K562 (cell line): Measurements from ENCODE around the gene FXN. TPM values are rescaled to one million over a fixed set of nuclear protein-coding genes. Genes with fewer than 3 reads are reported as not detected.

Source experiments
- BHLHE40 ChIP-seq: IDR thresholded peaks from 2 replicates; pipeline ENCODE4 v1.6.1; 2011; ENCODE audit warnings: low read length, improper control_type of control experiment
- DPF2 ChIP-seq: fragments of 450-650 bp; IDR thresholded peaks from 2 replicates; pipeline ENCODE4 v1.6.1; 2016
- EP300 ChIP-seq: IDR thresholded peaks from 2 replicates; pipeline ENCODE4 v1.6.1; 2012; ENCODE audit warnings: low read length, improper control_type of control experiment
- FOXO4 ChIP-seq: fragments of 450-650 bp; formaldehyde crosslinking; IDR thresholded peaks from 2 replicates; pipeline ENCODE4 v1.4.0; 2020; ENCODE audit warnings: mild to moderate bottlenecking, moderate library complexity
- HEY1 ChIP-seq: fragments of 250-450 bp; sonication (Bioruptor Pico); IDR thresholded peaks from 2 replicates; pipeline ENCODE4 v1.5.0; 2020; ENCODE audit warnings: mild to moderate bottlenecking, moderate library complexity, borderline replicate concordance
- JUNB ChIP-seq: fragments of 450-650 bp; formaldehyde crosslinking; conservative IDR thresholded peaks from 2 replicates; pipeline ENCODE4 v1.4.0; 2020; ENCODE audit warnings: mild to moderate bottlenecking
- MAFK ChIP-seq: IDR thresholded peaks from 2 replicates; pipeline ENCODE4 v1.6.1; 2011; ENCODE audit warnings: low read length, improper control_type of control experiment
- NEUROD1 ChIP-seq: fragments of 150-350 bp; IDR thresholded peaks from 2 replicates; pipeline ENCODE4 v1.6.1; 2014; ENCODE audit warnings: borderline replicate concordance, low read length, low read depth; ENCODE audit not compliant: partially characterized antibody
- NR2F6 ChIP-seq: fragments of 450-650 bp; formaldehyde crosslinking; IDR thresholded peaks from 2 replicates; pipeline ENCODE4 v1.4.0; 2020; ENCODE audit warnings: mild to moderate bottlenecking
- POU5F1 ChIP-seq: fragments of 150-350 bp; IDR thresholded peaks from 2 replicates; pipeline ENCODE4 v1.6.1; 2014; ENCODE audit warnings: borderline replicate concordance, low read length, low read depth, mild to moderate bottlenecking; ENCODE audit not compliant: partially characterized antibody
- RBFOX2 ChIP-seq: fragments of 200-400 bp; formaldehyde crosslinking; IDR thresholded peaks from 2 replicates; pipeline ENCODE4 v1.6.1; 2017; ENCODE audit warnings: low read depth, mild to moderate bottlenecking, low read length, moderate library complexity
- RBM39 ChIP-seq: fragments of 200-400 bp; formaldehyde crosslinking; optimal IDR thresholded peaks from 2 replicates; pipeline ENCODE3; 2018; ENCODE audit warnings: low read depth, low read length
- SIX5 ChIP-seq, 2 experiments: IDR thresholded peaks; 2 replicates each; pipeline ENCODE4 v1.6.1; 2011; ENCODE audit warnings: low read length in 2 of 2, borderline replicate concordance in 1 of 2, low read depth in 1 of 2, mild to moderate bottlenecking in 1 of 2, moderate library complexity in 1 of 2; ENCODE audit not compliant: insufficient read depth in 1 of 2
- SPI1 ChIP-seq: IDR thresholded peaks from 2 replicates; pipeline ENCODE4 v1.6.1; 2011; ENCODE audit warnings: low read depth, low read length, control low read depth, borderline replicate concordance
- TFAP4 ChIP-seq: sonication (generic); formaldehyde crosslinking; IDR thresholded peaks from 2 replicates; pipeline ENCODE4 v1.8.0; 2022; ENCODE audit warnings: missing genetic modification reagents, mild to moderate bottlenecking, moderate library complexity, borderline replicate concordance
- USF1 ChIP-seq: sonication (generic); formaldehyde crosslinking; IDR thresholded peaks from 2 replicates; pipeline ENCODE4 v1.9.0; 2022; ENCODE audit warnings: mild to moderate bottlenecking, missing genetic modification reagents
- YBX1 ChIP-seq: fragments of 450-650 bp; IDR thresholded peaks from 2 replicates; pipeline ENCODE4 v1.7.1; 2016; ENCODE audit warnings: mild to moderate bottlenecking
- ZNF165 ChIP-seq: fragments of 250-450 bp; sonication (Bioruptor Pico); IDR thresholded peaks from 2 replicates; pipeline ENCODE4 v1.4.0; 2020; ENCODE audit warnings: borderline replicate concordance
- ZNF24 ChIP-seq: fragments of 450-650 bp; IDR thresholded peaks from 2 replicates; pipeline ENCODE4 v1.6.1; 2016
- ZNF280B ChIP-seq: fragments of 250-450 bp; sonication (Bioruptor Pico); IDR thresholded peaks from 2 replicates; pipeline ENCODE4 v1.5.1; 2021; ENCODE audit warnings: mild to moderate bottlenecking
- ZNF311 ChIP-seq: fragments of 250-450 bp; sonication (Bioruptor Pico); IDR thresholded peaks from 2 replicates; pipeline ENCODE4 v1.4.0; 2020; ENCODE audit warnings: mild to moderate bottlenecking, moderate library complexity
- ZNF408 ChIP-seq: fragments of 250-450 bp; sonication (Bioruptor Pico); IDR thresholded peaks from 2 replicates; pipeline ENCODE4 v1.4.0; 2020; ENCODE audit warnings: low read depth, mild to moderate bottlenecking, moderate library complexity
- ZNF764 ChIP-seq: fragments of 250-450 bp; sonication (Bioruptor Pico); IDR thresholded peaks from 2 replicates; pipeline ENCODE4 v1.4.0; 2020; ENCODE audit warnings: low read depth, mild to moderate bottlenecking, moderate library complexity
- ZSCAN32 ChIP-seq: fragments of 450-650 bp; formaldehyde crosslinking; IDR thresholded peaks from 2 replicates; pipeline ENCODE4 v1.4.0; 2020; ENCODE audit warnings: mild to moderate bottlenecking, moderate library complexity
- polyA plus RNA-seq, 8 experiments: library from polyadenylated mRNA; depleted of rRNA in 4 of 8; stranded (reverse) in 5 of 8; unstranded in 3 of 8; fragments of >200 nt; fragmentation: Nextera tagmentation in 2 of 8; fragmentation: Illumina TruSeq in 1 of 8; extraction: Ambion mirVana in 2 of 8; extraction: Trizol in 1 of 8; gene quantifications; 2 replicates each; pipeline versions ENCODE4 v1.2.1 to v1.2.3, GENCODE V29; 2011 to 2014; ENCODE audit warnings: inconsistent platforms in 1 of 8, missing spikeins in 1 of 8
- total RNA-seq, 7 experiments: library from RNA; depleted of rRNA in 6 of 7; stranded (reverse); fragments of >200 nt in 6 of 7; fragmentation: Illumina TruSeq in 2 of 7; extraction: Trizol in 2 of 7; gene quantifications; 2 replicates each; pipeline versions ENCODE4 v1.2.1 to v1.2.3, GENCODE V29; 2011 to 2021; ENCODE audit warnings: low replicate concordance in 1 of 7

Gene FXN
- total and polyA plus RNA-seq, 9 of the 15 experiments (the other 6 are each of a cell fraction or from before 2014, with no cell fraction given), result 7.6 to 51.5 (median 30.3) TPM

GRCh38 chr9:69019808-69020207 is 15.7 kb upstream of the FXN start (continued):
- no peak for TF ChIP-seq ZNF280B (CRISPR knock-in tag)
- TF ChIP-seq NEUROD1, result peak; percentile 39
- no peak for TF ChIP-seq NR2F6 (CRISPR knock-in tag)
- TF ChIP-seq ZNF408 (CRISPR knock-in tag), result no peak
- TF ChIP-seq RBFOX2, result no peak
- no peak for TF ChIP-seq HEY1 (CRISPR knock-in tag)
- no peak for TF ChIP-seq ZNF24
- no peak for TF ChIP-seq TFAP4
- 0 out of 2 replicates have a peak, but pooled peaks have one; percentile 15 for TF ChIP-seq MAFK
- TF ChIP-seq SPI1, result no peak
- TF ChIP-seq EP300, result peak; percentile 94
- peak; percentile 90 for TF ChIP-seq DPF2
- TF ChIP-seq ZNF764 (CRISPR knock-in tag), result no peak
- no peak for TF ChIP-seq USF1 (CRISPR knock-in tag)
- TF ChIP-seq FOXO4 (CRISPR knock-in tag), result no peak
- TF ChIP-seq ZSCAN32 (CRISPR knock-in tag), result no peak
- no peak for TF ChIP-seq SIX5 (IDR thresholded peaks at IDR 0.05; ENCODE audit: borderline replicate concordance in 1 of 2, insufficient read depth in 1 of 2, low read depth in 1 of 2, low read length in 2 of 2)
- no peak for TF ChIP-seq POU5F1
- TF ChIP-seq JUNB (CRISPR knock-in tag), result no peak
- TF ChIP-seq ZNF165 (CRISPR knock-in tag), result no peak
- no peak for TF ChIP-seq ZNF311
- no peak for TF ChIP-seq RBM39
- no peak for TF ChIP-seq YBX1
- no peak for TF ChIP-seq BHLHE40
